GF-D8 (cell line): ENCODE measurements around the gene EHBP1.
"Not testable (repeated sequence)": the region's sequence is repeated elsewhere in the genome, so short reads cannot be mapped to it uniquely, and the experiment has no call there.

Experiments
- DNase-seq: peaks from one replicate; lab custom pipeline; 2025; lab: John Stamatoyannopoulos, UW

The EHBP1 gene

DNA sequence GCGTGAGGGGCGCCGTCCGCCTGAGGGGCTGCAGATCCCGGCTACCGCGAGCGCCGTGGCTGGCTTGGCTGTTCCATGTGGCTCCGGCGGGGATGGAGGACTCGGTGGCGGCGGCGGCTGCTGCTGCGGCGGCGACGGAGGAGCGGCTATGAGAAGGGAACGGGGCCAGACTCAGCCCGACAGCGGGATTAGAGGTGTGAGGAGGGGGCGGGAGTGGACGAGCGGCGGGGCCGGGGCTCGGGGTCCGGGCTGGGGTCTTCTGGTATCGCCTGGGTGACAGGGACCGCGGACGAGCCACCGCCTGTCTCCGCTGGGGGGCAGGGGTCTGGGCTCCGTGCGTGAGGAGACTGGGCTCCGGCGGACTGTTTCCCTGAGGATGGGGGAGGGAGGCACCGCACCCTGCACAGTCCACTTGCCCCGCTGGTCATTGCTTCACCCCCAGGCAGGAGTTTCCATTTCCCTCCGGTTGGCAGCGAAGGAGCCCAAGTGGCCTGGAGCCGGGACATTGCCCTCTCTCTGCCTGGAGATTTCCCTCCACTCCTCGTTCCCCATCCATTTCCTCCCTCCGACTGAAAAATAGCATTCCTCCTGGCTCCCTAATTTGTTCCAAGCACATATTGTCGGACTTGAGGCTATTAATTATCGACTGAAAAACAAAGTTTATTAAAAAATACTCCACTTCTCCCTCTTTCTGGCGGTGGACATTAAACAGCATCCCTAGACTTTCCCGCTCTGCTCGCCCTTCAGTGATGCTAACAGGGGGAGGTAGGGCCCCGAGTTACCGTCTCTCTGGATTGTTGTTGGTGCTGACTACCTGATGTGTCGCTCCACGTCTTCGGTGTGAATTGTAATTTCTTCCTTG, 577 bp downstream of the EHBP1 start:
- DNase-seq = no peak

- DNase-seq = no peak
Measured at GRCh38 chr2:62706721-62707521, 1.4 kb downstream of the EHBP1 start.

DNA sequence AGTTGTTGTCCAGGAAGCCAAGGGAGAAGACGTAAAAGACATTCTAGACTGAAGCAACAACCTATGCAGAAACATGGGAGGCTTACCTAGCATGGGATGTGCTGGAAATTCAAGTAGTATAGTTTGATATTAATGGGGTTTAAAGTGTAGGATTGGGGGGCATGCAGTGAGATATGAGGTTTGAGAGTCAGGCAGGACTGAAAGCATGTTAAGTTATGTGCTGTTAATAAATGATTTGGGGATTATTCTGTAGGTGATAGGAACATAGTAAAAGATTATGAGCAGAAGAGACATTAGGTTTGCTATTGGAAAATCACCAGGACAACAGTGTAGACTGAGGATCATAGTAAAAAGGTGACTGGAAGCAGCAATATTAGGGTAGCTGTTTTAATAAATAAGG, 3.2 kb downstream of the EHBP1 start:
- no peak for DNase-seq

DNA sequence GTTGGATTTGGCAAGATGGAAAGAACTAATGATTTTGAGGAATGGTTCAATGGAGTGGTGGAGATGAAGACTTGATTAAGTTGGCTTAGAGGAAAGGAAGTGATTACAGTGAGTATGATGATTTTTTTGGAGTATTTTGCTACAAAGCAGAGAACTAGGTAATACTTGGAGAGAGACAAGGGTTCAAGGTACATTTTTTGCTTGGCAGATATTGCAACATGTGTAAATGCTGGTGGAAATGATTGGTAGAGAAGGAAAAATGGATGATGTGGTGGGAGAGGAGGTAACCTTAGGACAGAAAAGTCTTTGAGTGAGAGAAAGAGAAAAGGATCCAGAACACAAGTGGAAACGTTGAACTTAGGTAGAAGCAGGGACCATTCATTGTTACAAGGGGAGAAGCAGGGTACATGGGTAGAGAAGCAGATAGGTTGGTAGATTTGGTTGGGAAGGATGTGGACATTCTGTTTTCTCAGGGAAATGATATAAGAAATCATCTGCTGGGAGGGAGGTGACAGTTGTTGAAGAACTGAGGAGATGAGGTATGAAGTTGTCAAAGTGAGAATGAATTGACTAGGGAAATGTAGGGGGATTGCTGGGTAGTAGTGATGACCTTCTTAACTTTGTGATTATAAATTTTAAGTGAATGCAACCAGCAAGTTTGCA, 6.5 kb downstream of the EHBP1 start:
- no peak for DNase-seq

DNA sequence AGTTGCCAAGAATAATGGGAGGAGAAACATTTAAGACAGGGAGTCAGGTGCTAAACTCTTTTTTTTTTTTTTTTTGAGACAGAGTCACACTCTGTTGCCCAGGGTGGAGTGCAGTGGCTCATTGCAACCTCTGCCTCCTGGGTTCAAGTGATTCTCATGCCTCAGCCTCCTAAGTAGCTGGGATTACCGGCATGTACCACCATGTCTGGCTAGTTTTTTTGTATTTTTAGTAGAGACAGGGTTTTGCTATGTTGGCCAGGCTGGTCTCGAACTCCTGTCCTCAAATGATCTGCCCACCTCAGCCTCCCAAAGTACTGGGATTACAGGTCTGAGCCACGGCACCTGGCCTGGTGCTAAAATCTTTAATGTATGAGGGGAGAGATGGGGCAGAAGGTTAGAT, 7.7 kb downstream of the EHBP1 start:
- DNase-seq = not testable (repeated sequence)

GRCh38 chr2:62713837-62714236, 8.3 kb downstream of the EHBP1 start:
- no peak for DNase-seq

DNA sequence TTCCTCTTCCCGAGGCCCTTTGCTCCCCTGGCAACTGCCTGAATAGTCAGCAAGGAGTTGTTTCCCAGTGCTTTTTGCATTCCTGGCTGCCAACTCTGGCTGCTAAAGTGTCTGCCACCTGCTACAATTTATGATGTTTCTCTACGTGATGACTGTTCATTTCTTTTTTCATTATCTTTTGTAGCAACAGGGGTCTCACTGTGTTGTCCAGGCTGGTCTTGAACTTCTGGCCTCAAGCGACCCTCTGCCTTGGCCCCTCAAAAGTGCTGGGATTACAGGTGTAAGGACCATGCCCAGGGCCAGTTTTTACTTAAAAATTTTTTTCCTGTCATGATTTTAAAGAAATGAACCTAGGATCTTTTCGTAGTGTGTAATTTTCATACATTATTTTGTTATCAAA, 11.3 kb downstream of the EHBP1 start:
- DNase-seq = no peak

GRCh38 chr2:62717503-62718081, 12.1 kb downstream of the EHBP1 start:
- DNase-seq = no peak

GRCh38 chr2:62718225-62718822, 12.8 kb downstream of the EHBP1 start:
- no peak for DNase-seq

GRCh38 chr2:62719757-62720156, 14.2 kb downstream of the EHBP1 start:
- no peak for DNase-seq

GRCh38 chr2:62722679-62723078, 17.2 kb downstream of the EHBP1 start:
- no peak for DNase-seq

DNA sequence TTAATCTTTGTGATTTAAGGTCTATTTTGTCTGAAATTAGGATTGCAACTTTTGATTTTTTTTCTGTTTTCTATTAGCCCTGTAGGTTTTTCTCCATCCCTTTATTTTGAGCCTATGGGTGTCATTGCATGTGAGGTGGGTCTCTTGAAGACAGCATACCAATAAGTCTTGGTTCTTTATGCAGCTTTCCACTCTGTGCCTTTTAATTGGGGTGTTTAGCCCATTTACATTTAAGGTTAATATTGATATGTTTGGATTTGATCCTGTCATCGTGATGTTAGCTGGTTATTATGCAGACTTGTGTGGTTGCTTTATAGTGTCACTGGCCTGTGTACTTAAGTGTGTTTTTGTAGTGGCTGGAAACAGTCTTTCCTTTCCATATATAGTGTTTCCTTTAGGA, 17.7 kb downstream of the EHBP1 start:
- DNase-seq = no peak

- DNase-seq = no peak
Measured at GRCh38 chr2:62724106-62724505, 18.6 kb downstream of the EHBP1 start.

GRCh38 chr2:62724886-62725711, 19.6 kb downstream of the EHBP1 start:
- no peak for DNase-seq

- DNase-seq = no peak
Measured at GRCh38 chr2:62725712-62726055, 20.2 kb downstream of the EHBP1 start.

- DNase-seq = no peak
Measured at GRCh38 chr2:62727259-62727867, 21.9 kb downstream of the EHBP1 start.

- DNase-seq = no peak
Measured at GRCh38 chr2:62727876-62728566, 22.5 kb downstream of the EHBP1 start.

DNA sequence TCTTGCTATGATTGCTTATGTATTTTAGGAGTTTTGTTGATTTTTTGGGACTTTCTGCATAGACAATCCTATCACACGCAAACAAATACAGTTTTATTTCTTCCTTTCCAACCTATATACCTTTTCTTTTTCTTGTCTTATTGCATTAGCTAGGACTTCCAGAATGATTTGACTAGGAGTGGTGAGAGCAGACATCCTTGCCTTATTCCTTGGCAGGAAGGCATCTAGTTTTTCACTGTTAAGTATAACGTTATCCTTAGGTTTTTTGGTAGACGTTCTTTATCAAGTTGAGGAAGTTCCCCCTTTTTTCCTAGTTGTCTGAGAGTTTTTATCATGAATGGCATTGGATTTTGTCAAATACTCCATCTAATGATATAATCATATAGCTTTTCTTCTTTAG, 25.8 kb downstream of the EHBP1 start:
- no peak for DNase-seq

DNA sequence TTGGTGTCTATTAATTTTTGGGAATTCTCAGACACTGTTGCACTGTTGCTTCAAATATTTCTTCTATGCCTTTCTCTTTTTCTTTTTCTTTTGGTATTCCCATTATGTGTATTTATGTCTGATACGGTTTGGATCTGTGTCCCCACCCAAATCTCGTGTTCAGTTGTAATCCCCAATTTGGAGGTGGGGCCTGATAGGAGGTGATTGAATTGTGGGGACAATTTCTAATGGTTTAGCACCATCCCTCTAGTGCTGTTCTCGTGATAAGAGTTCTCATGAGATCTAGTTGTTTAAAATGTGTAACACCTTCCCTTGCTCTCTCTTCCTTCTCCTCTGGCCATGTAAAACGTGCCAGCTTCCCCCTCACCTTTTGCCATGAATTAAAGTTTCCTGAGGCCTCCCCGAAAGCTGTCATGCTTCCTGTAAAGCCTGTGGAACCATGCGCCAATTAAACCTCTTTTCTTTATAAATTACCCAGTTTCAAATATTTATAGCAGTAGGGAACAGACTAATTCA, 26.8 kb downstream of the EHBP1 start:
- DNase-seq = no peak

DNA sequence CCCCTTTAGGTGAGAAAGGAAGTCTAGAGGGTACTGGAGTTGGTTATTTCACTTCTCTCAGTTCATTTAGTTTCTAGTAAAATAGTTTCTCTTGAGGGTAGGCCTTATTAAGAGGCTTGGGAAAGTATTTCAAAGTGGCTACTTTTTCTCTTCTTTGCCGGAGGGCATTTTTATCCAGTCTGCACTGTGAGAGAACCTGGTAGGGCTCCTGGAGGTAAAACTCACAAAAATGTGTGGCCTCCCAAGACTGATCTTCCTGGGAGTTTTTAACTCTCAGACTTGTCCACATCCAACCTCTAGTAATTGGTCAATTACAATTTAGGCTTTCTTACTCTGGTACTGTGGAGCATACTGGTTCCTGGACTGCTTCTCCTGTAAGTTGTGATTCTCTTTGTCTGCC, 28.0 kb downstream of the EHBP1 start:
- DNase-seq = no peak
